GM19023 (cell line): ENCODE measurements around the gene GGT6.
"Not testable (repeated sequence)": the region's sequence is repeated elsewhere in the genome, so short reads cannot be mapped to it uniquely, and the experiment has no call there.

Experiments
- ATAC-seq: cut with Tn5 transposase; IDR thresholded peaks from one replicate; pipeline ENCODE4 v1.9.1; 2021; ENCODE audit warnings: mild to moderate bottlenecking, moderate library complexity; ENCODE audit not compliant: unreplicated experiment

The GGT6 gene

DNA sequence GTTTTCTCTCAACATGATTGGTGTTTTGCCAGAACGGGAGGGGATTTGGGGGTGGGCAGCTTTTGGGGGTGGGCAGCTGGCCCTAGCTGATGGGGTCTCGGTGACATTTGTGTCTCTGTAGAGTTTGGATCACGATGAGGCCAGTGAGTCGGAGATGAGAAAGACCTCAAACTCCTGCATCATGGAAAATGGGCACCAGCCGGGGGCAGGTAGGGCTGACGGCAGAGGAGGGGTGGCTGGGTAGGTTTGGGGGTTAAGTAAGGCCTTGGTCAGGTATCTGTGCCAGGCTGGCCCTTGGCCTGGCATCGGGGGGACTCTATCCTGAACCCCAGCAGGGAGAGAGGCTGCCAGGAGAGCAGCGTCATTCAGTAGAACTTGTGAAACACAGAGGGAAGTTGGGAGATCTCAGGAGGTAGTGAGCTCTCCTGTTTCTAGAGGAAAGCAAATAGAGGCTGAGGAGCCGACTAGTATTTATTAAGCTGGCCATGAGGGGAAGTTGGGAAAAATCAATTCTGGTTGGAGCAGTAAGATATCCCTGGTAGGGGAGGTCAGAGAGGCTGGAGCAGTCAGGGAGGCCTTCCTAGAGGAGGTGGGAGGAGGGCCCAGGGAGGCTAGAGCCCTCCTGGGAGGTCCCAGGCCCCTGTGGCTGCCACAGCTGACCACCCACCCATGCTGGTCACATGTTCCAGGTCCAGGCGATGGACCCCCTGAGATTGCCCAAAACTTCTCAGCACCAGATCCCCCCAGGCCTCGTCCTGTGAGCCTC lies 32.0 kb upstream of the GGT6 start:
- no peak for ATAC-seq

- ATAC-seq, result no peak
Measured at GRCh38 chr17:4591529-4591928, 31.2 kb upstream of the GGT6 start.

DNA sequence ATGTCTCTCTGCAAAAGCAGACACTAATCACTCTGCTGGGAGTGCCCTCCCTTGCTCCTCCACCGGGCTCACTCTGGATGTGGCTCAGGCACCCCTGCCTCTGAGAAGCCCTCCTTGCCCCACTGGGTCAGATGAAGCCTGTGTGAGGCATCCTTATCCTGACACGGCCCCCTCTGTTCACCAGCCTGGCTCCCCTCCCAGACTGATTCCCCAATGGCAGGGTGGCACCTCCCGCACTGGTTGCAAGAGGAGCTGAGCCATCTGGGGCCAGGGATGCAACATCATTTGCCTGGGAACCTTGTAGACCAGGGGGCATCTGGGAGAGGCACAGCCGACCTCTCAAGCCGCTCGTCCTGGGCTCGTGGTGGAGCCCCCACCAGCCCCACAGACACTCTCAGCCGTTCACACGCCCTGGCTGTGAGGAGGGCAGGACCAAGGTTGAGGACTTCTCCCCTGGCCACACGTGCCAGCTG lies 30.6 kb upstream of the GGT6 start:
- no peak for ATAC-seq

DNA sequence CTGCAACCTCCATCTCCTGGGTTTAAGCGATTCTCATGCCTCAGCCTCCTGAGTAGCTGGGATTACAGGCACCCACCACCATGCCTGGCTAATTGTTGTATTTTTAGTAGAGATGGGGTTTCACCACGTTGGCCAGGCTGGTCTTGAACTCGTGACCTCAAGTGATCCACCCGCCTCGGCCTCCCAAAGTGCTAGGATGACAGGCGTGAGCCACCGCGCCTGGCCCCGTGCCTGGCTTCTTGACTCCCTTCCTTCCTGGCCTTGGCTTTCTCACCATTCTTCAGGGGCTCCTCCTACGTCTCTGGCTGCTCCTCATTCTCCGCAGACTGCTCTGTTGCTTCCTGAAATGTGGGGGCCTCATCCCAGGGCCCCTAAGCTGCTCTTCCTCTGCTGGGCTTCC lies 29.7 kb upstream of the GGT6 start:
- not testable (repeated sequence) for ATAC-seq

DNA sequence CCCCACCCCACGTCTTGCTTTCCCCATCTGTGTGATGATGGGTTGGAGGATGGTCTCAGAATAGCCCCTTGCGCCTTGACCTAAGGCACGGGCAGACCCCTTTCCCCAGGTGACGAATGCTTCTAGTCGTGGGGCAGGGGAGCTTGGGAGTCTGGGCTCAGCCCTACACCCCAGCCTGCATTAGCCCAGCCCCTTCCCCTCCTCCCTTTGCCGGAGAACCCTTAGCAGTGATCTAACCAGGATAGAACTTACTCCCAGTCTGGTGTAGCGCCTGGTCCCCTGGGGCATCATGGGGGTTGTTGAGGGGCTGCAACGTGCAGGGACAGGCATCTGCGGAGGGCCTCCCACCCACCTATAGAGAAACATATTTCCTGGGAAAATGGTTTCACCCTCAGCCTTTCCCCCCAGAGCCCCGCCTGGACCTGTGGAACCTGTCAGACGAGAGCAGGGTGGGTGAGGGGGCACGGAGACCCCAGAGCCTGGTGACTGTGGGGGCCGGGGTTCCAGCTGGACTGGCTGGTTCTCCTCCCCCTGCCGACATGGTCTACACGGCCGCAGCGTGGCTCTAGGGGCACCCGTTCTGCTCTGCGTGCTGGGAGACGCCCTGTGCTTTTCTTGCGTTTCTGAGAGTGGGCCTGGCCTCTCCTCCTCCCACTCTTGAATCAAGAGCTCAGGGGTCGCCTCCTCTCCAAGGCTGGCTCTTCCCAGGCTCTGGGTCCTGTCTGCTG lies 28.7 kb upstream of the GGT6 start:
- no peak for ATAC-seq

DNA sequence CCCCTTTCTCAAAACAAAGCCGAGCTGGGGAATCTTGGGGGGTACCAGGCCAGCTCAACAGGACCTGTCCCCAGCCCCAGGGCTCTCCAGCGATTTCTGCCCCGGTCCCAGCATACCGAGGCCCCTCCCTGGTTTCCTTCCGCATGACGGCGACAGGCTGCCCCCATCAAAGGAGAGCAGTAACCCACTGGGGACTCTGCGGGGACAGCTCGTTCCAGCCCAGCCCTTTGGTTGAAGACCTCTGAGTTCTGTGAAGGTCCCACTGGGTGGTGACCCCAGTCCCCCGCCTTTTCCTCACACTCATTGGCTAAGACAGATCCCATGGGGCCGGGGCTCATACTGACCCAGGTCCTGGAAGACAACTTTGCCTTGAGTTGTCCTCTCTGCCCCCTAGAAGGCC lies 28.0 kb upstream of the GGT6 start:
- no peak for ATAC-seq

DNA sequence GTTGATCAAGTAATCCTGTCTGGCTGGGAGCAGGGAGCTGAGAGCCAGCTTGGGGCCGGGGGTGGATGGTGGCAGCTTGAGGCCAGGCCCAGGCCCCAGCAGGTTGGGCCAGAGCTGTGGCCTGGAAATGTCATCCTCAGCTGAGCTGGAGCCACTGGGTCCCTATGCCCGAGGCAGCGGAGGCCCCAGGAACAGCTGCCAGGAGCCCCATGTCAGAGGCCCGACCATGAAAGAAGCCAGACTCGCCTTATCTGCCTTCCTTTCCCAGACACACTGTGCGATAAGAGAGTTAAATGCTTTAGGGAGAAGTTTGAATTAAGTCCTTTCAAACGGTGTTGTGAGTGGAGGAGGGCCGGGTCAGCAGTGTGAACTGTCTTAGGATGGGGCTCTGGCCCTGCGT lies 27.4 kb upstream of the GGT6 start:
- no peak for ATAC-seq

DNA sequence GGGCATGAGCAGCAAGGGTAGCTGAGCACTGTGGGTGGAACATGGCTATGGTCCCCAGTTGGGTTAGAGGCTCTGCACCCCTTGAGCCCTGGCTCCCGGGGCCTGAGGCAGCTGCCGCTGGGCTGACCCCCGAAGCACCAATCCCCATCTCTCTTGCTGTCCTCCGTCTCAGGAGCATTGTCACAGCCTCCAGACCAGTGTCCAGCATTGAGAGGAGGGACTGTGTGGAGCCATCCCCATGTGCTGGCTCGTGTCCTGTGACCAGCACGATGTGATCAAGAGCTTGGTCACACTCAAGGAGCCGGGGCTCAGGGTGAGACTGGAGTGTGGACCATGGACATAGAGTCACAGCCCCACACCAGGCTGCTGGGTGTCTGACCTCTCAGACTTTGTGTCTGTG lies 26.8 kb upstream of the GGT6 start:
- no peak for ATAC-seq

- no peak for ATAC-seq
Measured at GRCh38 chr17:4586043-4586442, 25.7 kb upstream of the GGT6 start.

- ATAC-seq, result no peak
Measured at GRCh38 chr17:4585638-4585994, 25.2 kb upstream of the GGT6 start.

DNA sequence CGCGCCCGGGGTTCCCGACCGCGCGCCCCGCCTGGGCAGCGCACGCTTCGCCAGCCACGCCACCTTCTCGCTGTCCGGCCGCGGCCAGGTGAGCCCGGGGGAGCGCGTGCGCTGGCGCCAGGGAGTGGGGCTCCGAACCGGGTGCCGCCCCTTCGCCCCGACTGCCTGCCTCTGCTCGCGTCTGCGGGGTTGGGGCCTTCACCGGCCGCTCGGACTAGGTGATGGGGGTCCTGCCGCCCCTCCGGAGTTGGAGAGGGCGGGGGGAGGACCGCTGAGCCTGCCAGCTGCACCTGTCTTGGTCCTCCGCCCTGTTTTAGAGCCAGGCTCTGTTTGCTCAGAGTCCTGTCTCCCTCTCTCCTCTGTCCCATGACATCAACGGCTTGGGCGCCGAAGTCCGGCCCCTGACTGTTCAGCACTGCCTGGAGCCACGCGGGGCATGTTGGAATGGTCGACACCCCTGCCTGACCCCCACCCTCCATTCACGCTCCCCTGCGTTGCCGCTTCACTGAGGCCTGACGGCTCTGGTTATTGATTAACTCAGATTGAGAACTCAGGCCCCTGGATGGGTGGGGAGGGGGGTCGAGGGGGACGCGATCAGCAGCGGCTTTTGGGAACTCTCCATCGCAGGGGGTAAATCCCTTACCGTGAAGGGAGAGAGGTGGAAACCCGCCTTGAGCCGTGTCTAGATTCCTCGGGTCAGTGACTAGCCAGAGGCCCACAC lies 24.7 kb upstream of the GGT6 start:
- no peak for ATAC-seq

DNA sequence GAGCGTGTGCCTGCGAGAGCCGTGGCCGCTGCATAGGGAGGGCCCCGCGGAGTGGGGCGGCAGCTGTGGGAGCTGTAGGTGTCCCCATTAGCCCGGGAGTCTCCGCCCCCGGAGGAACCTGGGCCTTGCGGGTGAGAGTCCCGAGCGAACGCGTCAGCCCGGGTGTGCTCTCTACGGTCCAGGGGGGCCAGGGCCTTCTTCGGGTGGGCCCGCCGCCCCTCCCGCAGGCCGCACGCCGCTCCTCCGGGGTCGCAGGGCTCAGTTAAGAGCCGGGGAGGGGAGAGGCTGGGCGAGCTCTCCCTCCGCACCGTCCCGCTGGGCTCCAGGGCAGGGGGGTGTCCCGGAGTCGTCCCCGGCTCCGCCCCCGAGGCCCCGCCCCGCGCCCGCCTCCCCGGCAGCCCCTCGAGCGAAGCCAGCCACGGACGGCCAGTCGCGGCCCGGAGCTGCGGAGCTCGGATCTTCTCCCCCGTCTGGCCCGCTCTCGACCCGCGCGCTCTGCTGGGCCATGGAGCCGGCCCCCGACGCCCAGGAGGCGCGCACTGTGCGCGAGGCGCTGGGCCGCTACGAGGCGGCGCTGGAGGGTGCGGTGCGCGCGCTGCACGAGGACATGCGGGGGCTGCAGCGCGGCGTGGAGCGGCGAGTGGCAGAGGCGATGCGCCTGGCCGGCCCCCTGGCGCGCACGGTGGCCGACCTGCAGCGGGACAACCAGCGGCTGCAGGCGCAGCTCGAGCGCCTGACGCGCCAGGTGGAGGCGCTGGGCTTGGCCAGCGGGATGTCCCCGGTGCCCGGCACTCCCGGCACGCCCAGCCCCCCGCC lies 23.9 kb upstream of the GGT6 start, which contains the start of gene SMTNL2:
SMTNL2 (plus strand) TSS at position 429 of the 816 bp plus-strand sequence; CDS start at position 506, 77 bp downstream.
- no peak for ATAC-seq

GRCh38 chr17:4583782-4584100 lies 23.4 kb upstream of the GGT6 start:
- no peak for ATAC-seq

DNA sequence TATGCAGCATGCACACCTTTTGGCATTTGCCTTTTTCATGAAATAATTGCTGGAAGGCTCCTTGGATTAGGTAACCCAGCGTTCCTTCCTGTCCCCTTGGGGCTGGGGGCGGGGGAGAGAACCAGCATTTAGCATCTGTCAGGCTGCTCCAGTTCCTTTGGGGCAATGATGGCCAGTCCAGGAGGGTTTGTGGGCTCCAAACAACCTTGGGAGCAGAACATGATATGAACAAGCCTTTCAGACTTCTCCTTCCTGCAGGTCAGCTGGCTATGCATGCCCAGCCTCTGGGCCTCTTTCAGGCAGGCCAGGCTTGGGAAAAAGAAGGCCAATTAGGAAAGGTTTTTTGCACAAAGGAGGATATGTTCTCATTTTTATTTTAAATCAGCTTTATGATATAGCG lies 22.8 kb upstream of the GGT6 start:
- ATAC-seq, result no peak

DNA sequence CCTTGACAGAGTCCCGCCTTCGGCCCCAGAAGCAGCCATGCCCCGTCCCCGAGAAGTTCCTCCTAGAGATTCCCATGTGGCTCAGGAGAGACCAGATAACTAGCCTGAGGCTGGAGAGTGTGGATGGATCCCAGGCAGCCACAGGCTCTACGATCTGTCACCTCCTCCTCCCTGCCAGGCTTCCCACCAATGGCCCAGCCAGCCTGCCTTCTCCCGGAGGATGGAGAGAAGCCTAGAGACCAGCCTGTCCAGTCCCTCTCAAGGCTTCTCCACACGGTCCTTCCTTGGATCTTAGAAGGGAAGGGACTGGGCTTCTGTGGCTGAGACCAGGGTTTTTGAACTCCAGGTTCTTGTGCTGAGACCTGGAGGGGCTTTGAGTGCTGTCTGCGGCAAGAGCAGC lies 22.3 kb upstream of the GGT6 start:
- ATAC-seq, result no peak

DNA sequence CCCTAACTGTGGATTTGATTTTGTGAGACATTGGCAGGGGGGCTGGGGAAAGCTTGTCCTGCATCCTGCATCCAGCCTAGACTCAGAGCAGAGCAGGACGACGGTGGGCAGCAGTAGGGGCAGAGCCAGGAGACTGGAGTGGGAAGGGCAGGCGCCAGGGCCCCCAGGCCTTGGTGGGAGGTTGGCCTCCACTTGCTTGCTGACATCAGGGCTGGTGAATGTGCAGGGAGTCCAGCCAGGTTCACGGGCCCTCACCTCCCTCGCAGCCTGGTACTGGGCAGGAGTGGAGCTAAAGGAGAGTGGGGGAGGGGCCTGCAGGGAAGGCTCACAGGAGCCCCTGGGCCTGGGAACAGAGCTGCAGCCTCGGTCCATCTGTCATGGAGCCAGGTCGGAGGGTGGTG lies 21.7 kb upstream of the GGT6 start:
- no peak for ATAC-seq

DNA sequence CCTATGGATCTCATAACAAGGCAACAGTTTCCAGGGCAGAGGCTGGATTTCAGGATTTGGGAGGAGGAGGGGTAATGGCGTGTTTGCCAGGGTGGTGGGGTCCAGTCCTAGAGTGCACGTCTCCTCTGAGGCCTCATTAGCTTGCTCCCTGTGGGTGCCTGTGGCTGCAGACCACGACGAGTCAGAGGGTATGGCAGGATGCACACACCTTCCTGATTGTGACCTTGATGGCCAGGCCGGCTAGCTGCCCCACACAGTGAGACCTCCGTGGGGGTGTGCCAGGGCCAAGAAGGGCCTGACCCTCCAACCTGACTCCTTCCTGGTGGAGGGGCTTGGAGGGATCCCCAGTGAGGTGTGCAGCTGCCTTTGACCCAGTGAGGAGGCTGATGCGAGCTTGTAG lies 19.9 kb upstream of the GGT6 start:
- no peak for ATAC-seq

DNA sequence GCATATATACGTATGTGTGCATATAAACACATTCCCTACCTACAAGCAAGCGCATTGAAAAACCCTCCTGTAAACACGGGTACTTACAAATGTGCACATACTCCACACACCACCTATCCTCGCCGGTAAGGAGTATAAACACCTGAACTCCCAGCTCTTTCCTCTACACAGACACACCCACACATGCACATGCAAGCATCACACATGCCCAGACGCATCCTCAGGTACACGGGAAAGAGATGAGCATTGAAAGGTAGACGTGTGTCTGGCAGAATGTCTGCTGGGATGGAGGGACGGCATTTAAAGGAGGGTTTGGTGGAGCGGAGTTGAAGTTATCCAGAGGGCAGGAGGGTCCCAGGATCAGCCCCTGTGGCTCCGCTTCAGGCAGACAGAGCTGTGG lies 19.3 kb upstream of the GGT6 start:
- ATAC-seq, result no peak

GRCh38 chr17:4578349-4578748 lies 18.0 kb upstream of the GGT6 start:
- not testable (repeated sequence) for ATAC-seq

- no peak for ATAC-seq
Measured at GRCh38 chr17:4577386-4577993, 17.1 kb upstream of the GGT6 start.
